SK-N-MC (cell line): ENCODE measurements around the gene CD79B.

Source experiments
- EZH2 ChIP-seq: fragments of 200-600 bp; sonication (generic); IDR thresholded peaks from one replicate; pipeline ENCODE4 v1.6.1; 2017; ENCODE audit warnings: antibody characterized with exemption
- POLR2AphosphoS5 ChIP-seq: IDR thresholded peaks from 2 replicates; pipeline ENCODE4 v1.6.1; 2012; ENCODE audit warnings: mild to moderate bottlenecking, low read depth, low read length, borderline replicate concordance

GRCh38 chr17:63949576-63950250, 17.6 kb upstream of the CD79B start:
- TF ChIP-seq EZH2 (no peak), POLR2AphosphoS5 (no peak)
